Fibroblast of lung (primary cell): ENCODE data around the gene FAM117A.

Experiments
- EZH2 ChIP-seq: IDR thresholded peaks from 2 replicates; pipeline ENCODE4 v1.5.1; 2012; ENCODE audit warnings: low read length, control low read depth, mild to moderate bottlenecking; ENCODE audit errors: missing control alignments
- TF ChIP-seq, protein P1 (sequence below), 2 donors: IDR thresholded peaks in 1 of 2; conservative IDR thresholded peaks in 1 of 2; 1 replicate in 1 of 2; 2 replicates in 1 of 2; pipeline ENCODE4 v1.5.1; 2011 to 2012; ENCODE audit warnings: low read length in 2 of 2, control low read depth in 1 of 2, inconsistent platforms in 1 of 2, low read depth in 1 of 2, mild to moderate bottlenecking in 1 of 2

DNA sequence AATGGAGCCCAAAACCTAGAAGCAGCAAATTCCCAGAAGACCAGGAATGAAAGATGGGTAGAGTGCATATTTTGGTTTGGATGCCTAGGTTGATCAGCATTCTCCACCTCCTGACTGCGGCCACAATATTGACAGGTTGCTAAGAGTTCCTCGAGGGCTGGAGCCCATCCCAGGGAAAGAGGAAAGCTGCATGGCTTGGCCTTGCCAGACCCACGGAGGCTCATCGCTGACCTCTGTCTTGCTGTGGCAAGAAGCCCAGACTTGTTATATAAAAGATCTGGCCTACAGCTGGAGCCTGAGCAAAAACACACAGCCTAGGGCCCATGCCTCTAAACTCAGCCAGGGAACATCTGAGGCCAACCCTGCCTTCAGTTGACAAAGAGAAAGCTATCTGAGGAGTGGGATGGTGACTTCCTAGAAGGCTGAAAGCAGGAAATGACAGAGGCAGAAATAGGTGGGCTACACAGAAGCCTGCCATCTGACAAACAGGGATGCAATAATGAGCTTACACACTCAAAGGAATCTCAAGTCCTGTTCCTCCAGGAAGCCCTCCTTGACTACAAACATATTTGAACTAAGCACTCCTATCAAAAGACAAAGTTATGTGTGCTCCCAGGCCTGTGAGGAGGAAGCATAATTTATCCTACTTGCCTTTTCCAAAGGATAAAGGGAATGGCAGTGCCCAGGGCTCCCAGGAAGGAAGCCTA lies 33.7 kb downstream of the FAM117A start:
- TF ChIP-seq EZH2 = no peak
- TF ChIP-seq, protein P1, sequence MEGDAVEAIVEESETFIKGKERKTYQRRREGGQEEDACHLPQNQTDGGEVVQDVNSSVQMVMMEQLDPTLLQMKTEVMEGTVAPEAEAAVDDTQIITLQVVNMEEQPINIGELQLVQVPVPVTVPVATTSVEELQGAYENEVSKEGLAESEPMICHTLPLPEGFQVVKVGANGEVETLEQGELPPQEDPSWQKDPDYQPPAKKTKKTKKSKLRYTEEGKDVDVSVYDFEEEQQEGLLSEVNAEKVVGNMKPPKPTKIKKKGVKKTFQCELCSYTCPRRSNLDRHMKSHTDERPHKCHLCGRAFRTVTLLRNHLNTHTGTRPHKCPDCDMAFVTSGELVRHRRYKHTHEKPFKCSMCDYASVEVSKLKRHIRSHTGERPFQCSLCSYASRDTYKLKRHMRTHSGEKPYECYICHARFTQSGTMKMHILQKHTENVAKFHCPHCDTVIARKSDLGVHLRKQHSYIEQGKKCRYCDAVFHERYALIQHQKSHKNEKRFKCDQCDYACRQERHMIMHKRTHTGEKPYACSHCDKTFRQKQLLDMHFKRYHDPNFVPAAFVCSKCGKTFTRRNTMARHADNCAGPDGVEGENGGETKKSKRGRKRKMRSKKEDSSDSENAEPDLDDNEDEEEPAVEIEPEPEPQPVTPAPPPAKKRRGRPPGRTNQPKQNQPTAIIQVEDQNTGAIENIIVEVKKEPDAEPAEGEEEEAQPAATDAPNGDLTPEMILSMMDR (conservative IDR thresholded peaks at IDR 0.05 in 1 of 2, IDR thresholded peaks at IDR 0.05 in 1 of 2; ENCODE audit: low read depth in 1 of 2, low read length in 2 of 2) = no peak
